Activated CD4-positive, alpha-beta T cell treated with anti-CD3 and anti-CD28 coated beads for 4 hours (primary cell): ENCODE results near the gene CCDC18.
"Not testable (repeated sequence)": the region's sequence is repeated elsewhere in the genome, so short reads cannot be mapped to it uniquely, and the experiment has no call there.

Experiments
- DNase-seq, 2 donors: peaks; one replicate each; pipeline ENCODE4 v3.0.0-alpha.2; 2020

Gene CCDC18

DNA sequence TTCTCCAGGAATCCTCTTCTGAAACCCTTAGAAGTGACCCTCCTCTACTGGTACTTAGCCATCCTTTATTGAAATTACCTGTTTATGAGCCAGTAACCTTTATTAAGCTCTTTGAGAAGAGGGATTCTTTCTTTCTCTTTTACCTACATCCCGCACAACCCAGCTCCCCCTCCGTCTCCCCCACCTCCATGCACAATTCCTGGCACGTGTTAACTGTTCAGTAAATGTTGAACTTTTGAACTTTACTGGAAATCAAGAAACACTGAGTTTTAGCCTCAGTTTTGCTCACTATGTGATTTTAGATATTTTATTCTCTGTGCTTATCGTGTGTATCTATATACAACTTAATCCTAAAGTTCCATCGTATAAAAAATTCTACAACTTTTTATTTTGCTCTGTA is 2.1 kb upstream of the CCDC18 start:
- DNase-seq: no peak

DNA sequence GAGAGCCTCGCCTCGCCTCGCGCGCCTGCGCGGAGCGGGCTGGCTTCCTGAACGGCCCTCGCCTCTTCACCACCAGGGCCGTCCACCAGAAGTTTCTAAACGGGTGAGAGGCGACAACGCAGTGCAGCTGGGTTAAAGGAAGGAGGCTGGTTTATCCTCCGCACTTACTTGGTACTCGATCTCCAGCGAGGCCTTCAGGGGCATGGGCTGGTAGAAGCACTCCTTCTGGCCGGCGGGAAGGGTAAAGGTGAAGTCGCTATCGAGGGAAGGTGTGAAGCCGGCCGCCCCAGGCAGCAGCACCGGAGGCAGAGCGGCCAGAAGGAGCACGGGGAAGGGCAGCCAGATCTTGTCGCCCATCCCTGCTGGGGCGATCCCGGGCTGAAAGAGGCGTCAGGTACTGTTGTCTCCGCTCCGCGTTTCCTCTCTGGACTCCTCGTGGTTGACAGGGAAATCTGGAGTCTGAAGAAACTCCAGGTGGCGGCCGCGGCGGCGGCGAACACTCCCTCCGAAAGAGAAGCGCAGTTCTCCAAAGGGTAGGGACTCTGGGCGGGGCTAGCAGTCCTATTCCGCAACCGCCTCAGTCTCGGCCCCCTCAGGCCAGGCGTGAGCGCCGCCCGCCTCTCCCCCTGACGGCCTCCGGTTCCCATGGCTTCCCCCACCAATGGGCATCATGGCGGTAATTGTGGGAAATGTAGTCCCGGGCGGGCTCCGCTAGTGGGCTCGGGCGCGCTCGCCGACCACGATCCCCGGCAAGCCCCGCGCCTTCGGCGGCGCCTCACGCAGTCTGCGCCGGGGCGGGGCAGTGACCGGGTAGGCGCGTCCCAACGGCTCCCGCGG is 420 bp upstream of the CCDC18 start, which contains the start of gene TMED5:
Gene TMED5, minus strand, starts transcription at position 528 of the 837 bp plus-strand sequence. Its CDS starts 171 bp downstream, at position 357.
- DNase-seq: peak; percentile 93

DNA sequence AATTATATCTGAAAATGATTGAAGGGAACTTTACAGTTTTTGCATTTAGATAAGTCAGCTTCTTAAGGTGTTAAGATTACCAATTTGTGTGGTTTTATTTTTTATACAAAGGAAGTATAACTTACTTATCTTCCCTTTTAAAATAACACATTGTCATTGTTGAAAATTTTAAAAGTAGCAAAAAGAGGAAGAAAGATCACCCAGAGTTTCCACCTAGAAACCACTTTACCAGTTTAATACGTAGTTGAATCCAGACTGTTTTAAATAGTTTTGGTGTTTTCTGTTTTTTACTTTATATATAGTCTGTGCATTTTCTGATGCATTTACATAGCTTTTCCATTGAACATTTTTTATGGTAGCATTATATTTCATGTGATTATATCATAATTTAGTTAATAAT is 6.1 kb downstream of the CCDC18 start:
- no peak for DNase-seq

DNA sequence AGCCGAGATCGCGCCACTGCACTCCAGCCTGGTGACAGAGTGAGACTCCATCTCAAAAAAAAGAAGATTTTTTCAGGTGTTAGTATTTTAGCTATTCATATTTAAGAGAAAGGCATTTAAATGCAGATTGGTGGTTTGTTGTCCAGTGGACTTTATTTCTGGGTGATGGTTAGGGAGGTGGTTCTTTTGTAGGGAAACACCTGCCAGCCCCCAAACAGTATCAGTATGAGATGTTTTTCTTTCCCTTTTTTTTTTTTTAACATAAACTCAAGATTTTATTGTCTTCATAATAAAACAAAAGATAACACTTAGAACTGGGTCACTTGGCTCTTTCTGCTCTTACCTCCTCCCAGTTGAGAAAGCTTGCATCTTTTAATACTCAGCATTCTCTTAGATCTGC is 9.9 kb downstream of the CCDC18 start:
- no peak for DNase-seq

DNA sequence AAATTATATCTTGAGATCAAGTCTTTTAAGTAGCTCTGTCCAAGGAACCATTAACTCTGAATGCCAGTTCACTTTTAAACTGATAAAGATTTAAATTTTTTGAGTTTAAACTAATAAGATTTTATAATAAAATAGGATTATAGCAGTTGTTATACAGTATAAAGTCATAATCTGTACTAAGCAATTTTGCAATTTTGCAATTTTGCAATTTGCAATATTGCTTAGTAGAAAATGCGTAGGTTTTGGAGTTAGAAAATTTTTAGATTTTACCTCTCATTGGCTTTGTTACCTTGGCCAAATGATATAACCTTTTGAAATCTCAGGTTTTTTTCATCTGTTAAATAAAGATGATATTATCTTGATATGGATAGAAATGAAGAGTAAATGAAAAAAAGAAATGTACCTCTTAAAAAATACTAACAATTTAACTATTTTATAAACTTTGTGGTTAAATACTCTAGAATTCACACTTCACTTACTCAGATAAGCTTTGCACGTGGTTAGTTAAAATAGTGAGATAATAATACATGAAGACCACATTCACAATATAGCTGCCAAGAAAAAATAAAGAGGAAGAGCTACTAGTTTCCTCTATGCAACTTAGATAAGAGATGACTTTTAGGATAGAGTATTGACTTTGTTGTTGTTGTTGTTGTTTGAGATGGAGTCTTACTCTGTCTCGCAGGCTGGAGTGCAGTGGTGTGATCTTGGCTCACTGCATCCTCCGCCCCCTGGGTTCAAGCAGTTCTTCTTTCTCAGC is 13.9 kb downstream of the CCDC18 start:
- DNase-seq: no peak

DNA sequence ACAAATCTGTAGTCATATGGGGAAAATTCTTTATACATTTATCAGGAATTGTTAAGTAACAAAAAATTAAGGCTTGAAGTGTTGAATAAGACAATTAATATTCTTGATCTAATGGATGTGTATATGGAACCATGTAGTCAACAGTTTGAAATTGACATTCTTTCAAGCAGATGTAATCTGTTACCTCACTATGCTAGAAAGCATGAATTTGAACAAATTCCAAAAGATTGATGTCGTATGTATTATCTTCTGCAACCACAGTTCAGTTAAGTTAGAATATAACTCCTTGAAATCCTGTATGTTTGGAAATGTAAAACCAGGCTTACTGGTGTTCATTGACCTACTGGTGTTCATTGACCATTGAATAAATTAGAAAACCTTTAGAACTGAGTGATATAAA is 16.1 kb downstream of the CCDC18 start:
- no peak for DNase-seq

DNA sequence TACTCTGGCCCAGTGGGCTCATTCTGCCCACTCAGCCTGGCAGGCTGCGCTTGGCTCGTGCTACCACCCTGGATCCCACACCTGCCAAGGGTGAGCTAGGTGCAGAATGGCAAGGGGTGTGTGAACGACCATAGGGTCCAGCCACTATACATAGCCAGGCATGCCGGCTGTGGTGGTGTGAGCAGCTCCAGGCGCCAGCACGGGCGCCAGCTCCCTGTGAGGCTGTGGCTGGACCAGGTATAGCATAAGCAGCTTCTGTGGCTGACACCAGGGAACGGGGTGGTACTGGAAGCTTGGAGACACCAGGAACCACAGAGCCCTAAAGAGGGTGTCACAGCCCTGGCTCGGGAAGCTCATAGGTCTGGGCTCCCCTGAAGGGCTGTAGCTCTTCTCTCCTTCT is 18.6 kb downstream of the CCDC18 start:
- DNase-seq: no peak

DNA sequence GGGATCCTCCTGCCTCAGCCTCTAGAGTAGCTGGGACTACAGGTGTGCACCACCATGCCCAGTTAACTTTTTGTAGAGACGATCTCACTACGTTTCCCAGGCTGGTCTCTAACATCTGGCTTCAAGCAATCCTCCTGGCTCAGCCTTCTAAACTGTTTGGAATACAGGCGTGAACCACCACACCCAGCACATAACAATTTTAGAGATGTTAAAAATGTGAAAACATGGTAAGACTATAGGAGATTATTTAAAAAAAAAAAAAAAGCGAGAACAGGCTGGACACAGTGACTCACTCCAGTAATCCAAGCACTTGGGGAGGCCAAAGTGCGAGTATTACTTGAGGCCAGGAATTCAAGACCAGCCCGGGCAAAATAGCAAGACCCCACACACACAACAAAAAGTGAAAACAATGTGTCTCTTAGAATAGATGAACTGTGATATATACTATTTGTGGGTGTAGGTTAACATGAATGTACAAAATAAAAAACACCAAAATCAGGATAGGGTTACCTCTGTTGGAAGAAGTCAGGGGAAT is 19.6 kb downstream of the CCDC18 start:
- no peak for DNase-seq

DNA sequence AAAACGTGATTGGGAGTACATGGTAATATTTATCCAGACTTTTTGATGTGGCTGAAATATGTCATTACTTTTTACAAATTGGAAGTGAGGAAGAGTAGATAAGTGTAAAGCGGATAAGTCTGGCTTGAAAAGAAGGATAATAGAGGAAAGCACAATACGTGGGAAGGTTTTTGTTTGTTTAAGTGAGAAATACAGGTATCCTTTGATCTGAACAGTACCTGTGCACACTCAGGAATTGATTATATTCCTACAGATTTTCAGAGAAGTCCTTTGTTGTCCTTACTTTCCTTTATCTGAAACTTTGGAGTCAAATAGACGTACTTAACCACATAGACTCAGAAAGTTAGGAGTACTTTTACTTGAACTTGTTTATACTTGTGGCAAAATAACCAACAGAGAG is 20.2 kb downstream of the CCDC18 start:
- DNase-seq: no peak

DNA sequence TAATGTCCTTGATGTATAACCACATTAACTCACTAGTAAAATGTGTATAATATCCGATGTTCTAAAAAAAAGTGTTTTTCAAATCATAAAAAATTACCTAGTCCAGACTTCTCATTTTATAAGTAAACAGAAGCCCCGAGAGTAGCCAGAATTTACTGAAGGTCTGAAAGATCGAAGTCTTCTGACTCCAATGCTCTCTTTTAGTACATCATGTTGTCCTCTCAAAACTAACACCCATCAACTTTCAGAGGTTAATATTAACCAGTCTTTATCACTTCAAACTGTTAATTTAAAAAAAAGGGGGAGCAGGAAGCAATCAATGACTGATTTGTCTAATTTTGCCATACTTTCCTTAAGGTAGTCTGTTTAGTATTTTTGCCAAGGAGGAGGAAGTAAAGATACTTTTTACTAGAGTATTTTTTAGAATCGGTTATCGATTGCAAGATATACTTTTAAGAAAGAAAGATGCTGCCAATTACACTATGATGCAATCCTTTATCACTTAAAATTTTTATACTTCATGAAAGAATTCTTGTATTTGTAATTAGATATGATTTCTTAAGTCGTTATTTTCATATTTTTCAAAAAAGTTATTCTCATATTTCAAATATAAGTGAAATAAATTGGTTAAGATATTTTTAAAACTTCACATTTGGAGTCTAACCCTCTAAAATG is 25.5 kb downstream of the CCDC18 start:
- no peak for DNase-seq

DNA sequence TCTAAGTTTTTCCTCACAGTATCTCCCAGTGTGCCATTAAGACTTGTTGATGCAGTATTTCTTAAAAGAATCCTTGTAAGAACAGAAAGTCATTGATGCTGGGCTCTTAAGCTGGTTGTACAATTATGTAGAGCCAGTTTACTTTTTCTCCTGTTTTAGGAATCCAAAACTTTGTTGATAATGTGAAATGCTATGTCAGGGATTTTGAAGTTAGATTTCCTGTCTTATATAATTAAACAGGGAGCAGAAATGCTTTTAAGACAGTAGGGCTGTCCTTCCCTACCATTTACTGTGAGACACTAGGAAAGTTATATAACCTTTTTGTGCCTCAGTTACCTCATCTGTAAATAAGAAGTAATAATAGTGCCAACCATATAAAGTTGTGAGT is 26.0 kb downstream of the CCDC18 start:
- DNase-seq: no peak

DNA sequence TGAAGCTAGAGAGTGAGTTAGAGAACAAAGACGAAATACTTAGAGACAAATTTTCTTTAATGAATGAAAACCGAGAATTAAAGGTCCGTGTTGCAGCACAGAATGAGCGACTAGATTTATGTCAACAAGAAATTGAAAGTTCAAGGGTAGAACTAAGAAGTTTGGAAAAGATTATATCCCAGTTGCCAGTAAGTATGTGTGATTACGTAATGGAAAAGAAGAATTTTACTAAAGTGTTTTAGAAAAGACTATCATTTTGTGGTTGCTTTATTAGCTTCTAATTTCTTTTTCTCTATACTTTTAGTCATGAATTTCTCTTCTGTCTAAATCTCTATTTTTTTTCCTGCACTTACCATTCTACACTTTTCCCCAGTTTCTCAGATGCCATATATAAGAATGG is 26.7 kb downstream of the CCDC18 start:
- no peak for DNase-seq

DNA sequence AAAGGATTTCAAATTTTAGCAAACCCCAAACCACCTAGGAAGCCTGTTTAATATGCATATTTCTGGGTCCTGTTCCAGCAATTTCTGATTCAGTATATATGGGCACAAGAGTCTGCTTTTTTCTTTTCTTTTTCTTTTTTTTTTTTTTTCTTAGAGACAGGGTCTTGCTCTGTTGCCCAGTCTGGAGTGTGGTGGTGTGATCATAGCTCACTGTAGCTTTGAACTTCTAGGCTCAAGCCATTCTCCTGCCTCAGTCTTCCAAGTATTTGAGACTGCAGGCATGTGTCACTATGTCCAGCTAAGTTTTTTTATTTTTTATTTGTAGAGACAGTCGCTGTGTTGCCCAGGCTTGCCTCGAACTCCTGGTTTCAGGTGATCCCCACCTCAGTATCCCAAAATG is 34.8 kb downstream of the CCDC18 start:
- no peak for DNase-seq

DNA sequence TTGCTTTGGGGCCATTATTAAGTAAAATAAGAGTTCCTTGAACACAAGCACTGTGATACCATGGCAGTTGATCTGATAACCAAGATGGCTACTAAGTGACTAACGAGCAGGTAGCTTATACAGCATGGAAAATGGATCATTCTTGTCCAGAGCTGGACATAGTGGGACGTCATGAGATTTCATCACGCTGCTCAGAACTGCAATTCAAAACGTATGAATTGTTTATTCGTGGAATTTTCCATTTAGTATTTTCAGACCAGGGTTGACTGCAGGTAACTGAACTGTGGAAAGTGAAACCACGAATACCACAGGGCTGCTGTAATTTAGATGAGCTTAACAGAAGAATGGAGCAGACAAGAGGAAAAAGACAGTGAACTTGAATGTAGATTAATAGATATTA is 38.9 kb downstream of the CCDC18 start:
- DNase-seq: peak; percentile 8 to 9

DNA sequence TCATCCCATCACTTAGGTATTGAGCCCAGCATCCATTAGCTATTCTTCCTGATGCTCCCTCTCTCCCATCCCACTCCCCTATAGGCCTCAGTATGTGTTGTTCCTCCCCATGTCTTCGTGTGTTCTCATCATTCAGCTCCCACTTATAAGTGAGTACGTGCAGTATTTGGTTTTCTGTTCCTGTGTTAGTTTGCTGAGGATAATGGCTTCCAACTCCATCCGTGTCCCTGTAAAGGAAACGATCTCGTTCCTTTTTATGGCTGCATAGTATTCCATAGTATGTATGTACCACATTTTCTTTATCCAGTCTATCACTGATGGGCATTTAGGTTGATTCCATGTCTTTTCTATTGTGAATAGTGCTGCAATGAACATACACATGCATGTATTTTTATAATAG is 40.2 kb downstream of the CCDC18 start:
- DNase-seq: not testable (repeated sequence)

DNA sequence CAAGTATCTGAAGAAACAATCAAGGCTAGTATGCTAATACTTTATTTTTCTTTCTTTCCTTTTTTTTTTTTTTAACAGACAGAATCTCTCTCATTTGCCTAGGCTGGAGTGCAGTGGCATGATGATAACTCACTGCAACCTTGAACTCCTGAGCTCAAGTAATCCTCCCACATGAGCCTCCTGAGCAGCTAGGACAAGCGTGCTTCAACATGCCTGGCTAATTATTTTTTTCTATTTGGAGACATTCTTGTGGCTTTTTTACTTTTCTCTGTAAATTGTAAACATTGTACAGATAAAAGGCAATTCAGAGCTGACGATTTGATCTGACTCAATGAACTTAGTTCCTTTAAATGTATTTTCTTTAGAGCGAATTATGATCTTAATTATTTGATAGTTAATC is 41.4 kb downstream of the CCDC18 start:
- DNase-seq: no peak

DNA sequence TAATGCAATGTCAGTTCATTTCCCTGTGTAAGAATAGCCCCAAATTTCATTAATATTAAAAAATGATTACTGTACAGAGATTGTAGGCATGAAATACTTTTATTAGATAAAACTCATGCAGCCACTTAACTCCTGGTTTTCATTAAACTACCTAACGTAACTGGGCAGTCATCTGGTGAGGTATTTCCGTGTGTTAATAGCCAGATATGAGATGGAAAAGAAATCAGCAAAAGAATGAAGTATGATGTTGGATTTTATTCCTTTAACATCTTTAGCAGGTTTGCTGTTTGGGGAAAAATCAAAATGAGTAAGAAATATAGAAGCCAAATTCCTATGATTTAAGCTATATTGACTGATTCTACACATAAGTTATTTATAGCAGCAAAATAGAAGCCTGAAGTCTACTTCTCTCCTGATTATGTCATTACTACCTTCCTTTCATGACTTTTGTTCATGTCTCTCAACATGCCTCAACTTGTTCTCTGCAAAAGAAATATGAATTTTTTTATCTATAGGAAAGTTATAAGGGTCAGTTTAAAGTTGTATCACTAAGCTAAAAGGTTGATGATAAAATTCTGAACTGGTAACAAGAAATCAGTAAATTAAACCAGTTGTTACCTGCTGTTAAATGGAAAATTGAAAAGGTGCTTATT is 42.6 kb downstream of the CCDC18 start:
- no peak for DNase-seq

DNA sequence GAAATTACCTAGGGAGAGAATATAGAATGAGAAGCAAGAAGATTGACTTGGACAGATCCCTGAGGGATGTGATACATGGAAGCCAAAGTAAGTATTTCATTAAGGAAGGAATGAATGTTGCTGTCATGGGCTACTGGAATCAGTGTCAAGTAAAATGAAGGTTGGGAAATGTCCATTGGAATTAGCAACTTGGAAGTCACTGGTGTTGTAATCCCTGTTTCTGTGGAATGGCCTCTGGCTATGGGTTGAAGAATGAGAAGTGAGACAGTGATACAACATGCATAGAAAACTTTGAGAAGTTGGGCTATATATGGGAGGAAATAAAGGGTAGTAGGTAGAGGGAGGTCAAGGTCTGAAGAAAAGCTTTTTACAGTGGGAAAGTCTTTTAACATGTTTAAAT is 54.7 kb downstream of the CCDC18 start:
- no peak for DNase-seq

DNA sequence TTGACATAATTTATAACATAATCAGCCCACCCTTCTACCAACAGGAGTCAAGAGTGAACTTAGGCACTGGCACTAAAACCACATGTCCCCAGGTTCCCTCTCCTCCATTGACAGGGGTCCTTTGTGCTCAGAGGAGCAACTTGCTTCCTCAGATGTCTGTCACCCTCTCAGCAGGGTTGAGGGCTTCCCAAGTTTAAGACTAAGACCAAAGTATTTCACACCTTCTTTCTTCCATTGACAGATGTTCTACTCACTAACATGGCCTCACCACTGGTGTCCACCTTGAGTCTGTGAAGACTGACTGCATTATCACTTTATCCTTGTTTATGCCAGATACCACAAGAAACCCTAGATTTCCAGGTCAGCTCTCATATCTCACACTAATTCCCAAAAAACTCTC is 56.5 kb downstream of the CCDC18 start:
- no peak for DNase-seq

DNA sequence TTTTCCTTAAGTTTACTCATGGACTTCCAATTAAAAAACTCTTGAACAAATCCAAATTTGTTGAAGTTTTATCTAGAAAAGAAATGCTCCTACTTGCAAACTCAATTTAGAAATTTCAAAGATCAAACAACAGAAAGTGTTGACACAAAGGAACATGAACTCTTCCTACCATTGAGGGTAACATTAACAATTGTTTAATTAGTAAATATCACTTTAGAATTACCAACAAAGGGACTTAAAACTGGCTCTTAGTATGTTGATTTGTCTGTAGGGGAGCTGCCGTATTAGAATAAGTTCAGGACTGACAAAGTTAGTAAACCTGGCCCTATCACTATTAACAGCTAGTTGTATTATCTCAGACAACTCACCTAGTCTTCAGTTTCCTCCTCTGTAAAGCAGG is 57.9 kb downstream of the CCDC18 start:
- DNase-seq: no peak

DNA sequence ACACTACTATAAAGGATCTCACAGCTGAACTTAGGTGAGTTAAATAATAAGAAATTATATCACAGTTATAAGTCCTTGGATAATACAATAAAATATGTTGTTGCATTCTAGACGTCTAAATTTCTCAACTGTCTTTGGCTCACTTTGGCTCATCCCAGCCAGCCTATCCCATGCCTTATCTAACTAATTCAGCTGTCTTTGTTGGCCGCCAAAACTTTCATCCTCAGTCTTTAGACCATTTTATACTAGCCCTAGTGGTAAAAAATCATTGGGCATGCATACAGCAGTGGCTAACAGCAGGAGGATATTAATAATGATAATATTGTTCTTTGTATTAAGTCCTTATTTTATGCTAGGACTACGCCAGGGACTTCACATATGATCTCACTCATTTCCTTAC is 59.3 kb downstream of the CCDC18 start:
- DNase-seq: no peak

DNA sequence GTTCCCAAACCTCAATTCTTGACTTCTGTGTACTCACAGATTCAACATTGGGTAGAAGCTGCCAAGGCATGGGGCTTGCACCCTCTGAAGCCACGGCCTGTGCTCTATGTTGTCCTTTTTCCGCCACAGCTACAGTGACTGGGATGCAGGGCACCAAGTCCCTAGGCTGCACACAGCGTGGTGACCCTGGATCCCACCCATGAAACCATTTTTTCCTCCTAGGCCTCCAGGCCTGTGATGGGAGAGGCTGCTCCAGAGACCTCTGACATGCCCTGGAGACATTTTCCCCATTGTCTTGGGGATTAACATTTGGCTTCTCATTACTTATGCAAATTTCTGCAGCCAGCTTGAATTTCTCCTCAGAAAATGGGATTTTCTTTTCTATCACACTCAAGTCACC is 62.7 kb downstream of the CCDC18 start:
- not testable (repeated sequence) for DNase-seq
